Activated CD4-positive, alpha-beta T cell treated with anti-CD3 and anti-CD28 coated beads, Interleukin-2, amount 50 U/mL, for 48 hours (primary cell): Measurements from ENCODE around the gene AKIP1.

Source experiments
- DNase-seq, 2 experiments: peaks; one replicate each; pipeline ENCODE4 v3.0.0-alpha.2; 2020

Gene AKIP1

DNA sequence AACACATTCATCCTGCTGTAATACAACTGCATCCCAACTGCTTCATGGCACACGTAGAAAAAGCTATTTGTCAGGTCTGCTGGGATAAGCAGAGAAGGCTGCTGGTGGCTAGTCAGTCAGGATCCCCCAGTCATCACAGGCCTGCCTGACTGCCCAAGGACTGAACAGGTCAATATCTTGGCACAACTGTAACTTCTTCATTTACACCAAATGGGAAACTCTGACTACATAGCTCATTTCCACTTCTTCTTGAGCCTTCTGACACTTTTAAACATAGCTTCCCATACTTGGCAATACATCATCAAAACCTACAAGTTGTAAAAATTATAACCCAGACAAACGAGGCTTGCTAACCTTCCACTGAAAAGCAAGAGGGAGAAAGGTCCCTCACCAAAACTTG lies 50.4 kb downstream of the AKIP1 start:
- no peak for DNase-seq

DNA sequence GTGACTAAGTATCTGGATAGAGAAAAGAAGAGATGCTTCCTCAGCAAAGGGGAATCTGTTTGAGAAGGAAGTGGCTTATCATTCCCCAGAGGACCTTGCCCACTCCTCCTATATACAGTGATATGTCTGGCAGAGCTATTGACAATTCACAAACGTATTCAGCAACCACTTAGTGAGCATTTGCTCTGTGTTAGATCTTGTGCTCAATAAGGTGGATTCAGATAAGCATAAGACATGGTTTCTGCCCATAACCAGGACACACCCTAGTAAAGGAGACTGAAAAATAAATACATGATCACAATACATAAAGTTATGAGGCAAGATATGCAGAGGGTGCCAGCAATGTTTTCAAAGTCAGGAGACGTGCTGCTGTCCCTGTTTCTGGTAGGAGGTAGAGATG lies 51.9 kb downstream of the AKIP1 start:
- DNase-seq = no peak

DNA sequence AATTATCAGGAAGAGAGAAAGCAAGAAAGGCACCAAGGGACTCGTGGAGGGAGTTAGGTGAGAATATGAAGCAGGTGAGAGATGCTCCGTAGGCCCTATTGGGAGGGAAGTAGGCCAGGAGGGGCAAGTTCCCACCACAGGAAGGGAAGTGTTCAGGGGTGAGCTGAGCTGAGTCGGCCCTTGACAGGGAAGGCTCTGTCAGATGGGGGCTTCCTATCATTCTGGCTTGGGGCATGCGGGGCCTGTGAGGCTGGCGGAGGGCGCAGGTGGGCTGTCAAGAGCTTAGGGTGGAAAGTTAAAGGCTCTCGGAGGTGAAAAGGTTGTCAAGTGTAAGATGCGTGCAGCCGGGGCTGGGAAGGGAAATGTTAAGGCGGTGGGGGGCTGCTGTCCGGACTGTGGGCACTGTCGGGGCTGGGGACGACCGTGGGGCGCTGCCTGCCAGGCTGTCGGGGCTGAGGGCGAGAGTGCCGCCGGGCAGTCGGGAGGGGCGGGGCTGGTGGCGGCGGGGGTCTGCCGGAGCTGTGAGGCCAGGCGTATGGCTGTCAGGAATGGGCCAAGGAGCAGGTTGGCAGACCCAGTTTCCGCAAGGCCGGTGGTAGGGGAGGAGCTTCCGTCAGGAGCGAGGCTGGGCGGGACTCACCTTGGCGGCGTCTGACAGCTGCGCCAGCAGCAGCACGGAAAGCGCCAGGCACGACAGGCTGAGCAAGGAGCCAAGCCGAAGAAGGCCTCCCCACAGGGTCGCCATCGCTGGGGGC lies 52.8 kb downstream of the AKIP1 start:
- peak; percentile 80 to 87 for DNase-seq

DNA sequence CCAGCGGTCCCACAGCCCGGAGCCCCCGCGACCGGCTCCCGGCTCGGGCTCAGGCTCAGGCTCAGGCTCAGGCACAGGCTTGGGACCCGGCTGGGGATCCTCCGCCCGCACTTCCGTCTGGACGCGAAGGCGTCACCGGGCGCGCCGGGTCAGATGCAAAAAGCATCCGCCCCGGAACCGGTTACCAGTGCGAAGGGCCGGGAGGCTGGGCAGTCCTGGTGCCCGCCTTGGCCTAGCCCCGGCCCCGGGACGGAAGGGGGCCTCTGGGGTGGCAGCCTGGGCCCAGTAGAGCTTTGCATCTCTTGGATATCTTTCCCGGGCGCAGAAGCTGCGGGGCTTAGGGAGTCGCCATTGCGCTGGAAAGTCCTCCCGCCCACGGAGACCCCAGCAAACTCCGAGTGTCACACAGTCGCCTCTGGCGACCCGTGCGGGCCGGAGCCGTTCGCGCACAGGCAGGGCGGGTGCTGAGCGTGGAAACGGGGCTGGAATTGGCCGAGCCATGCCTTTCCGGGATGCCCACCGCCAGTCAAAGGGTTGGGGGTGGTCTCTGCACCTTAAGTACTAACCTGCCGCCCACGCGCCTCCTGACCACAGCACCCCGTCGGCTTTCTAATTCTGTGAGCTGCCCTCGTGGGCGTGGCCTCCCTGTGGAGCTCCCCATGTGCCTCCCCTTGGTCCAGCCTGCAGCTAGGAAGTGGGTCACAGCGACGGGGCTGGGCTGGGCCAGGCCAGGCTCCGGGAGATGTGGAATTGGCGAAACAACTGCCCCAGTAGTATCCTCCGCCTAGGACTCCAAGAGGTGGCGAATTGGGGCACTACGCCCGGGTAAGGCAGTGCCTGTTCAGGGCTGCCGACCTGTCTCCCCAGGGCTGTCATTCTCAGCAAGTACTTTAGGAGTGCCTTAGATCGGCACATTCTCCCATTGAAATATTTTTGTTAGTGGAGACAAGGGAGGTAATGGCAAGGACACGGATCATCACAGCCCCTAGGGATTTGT lies 53.6 kb downstream of the AKIP1 start, which contains the start of gene TMEM9B:
Gene TMEM9B (minus strand): TSS at position 119 of the 997 bp plus-strand sequence. CDS start 129 bp downstream, outside the sequence.
- peak; percentile 89 for DNase-seq

DNA sequence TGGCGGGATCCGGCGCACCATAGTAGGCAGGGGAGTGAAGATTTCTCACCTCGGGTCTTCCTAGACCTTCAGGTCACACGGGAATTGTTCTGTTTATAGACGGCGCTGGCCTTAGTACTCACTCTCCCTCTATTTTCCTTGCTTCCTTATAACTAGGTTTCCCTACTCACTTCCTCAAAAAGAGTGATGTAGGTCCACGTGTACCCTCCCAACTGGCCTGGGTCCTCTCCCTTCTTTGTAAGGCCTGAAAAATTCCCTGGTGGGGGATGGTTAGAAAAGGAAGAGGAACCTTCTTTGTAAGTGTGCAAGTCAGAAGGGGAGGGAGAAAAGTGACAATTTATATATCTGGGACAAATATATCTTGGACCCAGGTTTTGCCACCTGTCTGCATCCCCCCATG lies 56.2 kb downstream of the AKIP1 start:
- no peak for DNase-seq
